Astrocyte (in vitro differentiated cells and primary cell): ENCODE data around the gene KIAA0825.

Experiments used
- CTCF ChIP-seq: IDR thresholded peaks from 2 replicates; pipeline ENCODE4 v1.5.1; 2011; ENCODE audit warnings: low read depth, mild to moderate bottlenecking, inconsistent platforms, low read length, moderate library complexity; ENCODE audit not compliant: insufficient read depth
- EZH2 ChIP-seq: IDR thresholded peaks from 2 replicates; pipeline ENCODE4 v1.6.1; 2012; ENCODE audit warnings: mild to moderate bottlenecking, low read length, inconsistent platforms; ENCODE audit not compliant: insufficient read depth

- TF ChIP-seq CTCF (no peak), EZH2 (no peak)
Measured at GRCh38 chr5:94353605-94354004, 264.8 kb downstream of the KIAA0825 start.
